Activated CD4-positive, alpha-beta T cell treated with anti-CD3 and anti-CD28 coated beads, Interleukin-2, amount 10 ng/mL, durations not matched to agents 7 days and 5 days (primary cell): ENCODE results near the gene CUL1. TPM values are rescaled to one million over a fixed set of nuclear protein-coding genes. Genes with fewer than 3 reads are reported as not detected.

Experiments used
- CTCF ChIA-PET: fragments of 350-600 bp; sonication (Branson Sonifier 250); formaldehyde crosslinking; loops from one replicate; lab custom pipeline; 2021; ENCODE audit warnings: antibody characterized with exemption; lab: Charles Lee
- POLR2A ChIA-PET: fragments of 350-600 bp; sonication (Branson Sonifier 250); formaldehyde crosslinking; loops from one replicate; lab custom pipeline; 2021; ENCODE audit warnings: antibody characterized with exemption; lab: Charles Lee
- DNase-seq: peaks from one replicate; pipeline ENCODE4 v3.0.0-alpha.2; 2020
- H3K27ac Mint-ChIP-seq: one replicate; pipeline ENCODE4 v1.8.0; 2021; ENCODE audit warnings: mild to moderate bottlenecking, moderate library complexity, mixed read lengths
- H3K27me3 Mint-ChIP-seq: one replicate; pipeline ENCODE4 v1.8.0; 2021; ENCODE audit warnings: mixed read lengths
- H3K36me3 Mint-ChIP-seq: one replicate; pipeline ENCODE4 v1.8.0; 2021; ENCODE audit warnings: low read depth, mixed read lengths
- H3K4me1 Mint-ChIP-seq: one replicate; pipeline ENCODE4 v1.8.0; 2021; ENCODE audit warnings: mixed read lengths
- H3K4me3 Mint-ChIP-seq: one replicate; pipeline ENCODE4 v1.8.0; 2021; ENCODE audit warnings: mild to moderate bottlenecking, moderate library complexity, mixed read lengths
- H3K9me3 Mint-ChIP-seq: one replicate; pipeline ENCODE4 v1.8.0; 2021; ENCODE audit warnings: mixed read lengths
- total RNA-seq, 2 experiments: library from RNA; stranded (reverse); gene quantifications; one replicate each; pipeline ENCODE4 v1.2.3, GENCODE V29; 2021

CUL1 gene
- total RNA-seq, 2 experiments from 2014 or later, result 51.9 to 57.8 TPM

DNA sequence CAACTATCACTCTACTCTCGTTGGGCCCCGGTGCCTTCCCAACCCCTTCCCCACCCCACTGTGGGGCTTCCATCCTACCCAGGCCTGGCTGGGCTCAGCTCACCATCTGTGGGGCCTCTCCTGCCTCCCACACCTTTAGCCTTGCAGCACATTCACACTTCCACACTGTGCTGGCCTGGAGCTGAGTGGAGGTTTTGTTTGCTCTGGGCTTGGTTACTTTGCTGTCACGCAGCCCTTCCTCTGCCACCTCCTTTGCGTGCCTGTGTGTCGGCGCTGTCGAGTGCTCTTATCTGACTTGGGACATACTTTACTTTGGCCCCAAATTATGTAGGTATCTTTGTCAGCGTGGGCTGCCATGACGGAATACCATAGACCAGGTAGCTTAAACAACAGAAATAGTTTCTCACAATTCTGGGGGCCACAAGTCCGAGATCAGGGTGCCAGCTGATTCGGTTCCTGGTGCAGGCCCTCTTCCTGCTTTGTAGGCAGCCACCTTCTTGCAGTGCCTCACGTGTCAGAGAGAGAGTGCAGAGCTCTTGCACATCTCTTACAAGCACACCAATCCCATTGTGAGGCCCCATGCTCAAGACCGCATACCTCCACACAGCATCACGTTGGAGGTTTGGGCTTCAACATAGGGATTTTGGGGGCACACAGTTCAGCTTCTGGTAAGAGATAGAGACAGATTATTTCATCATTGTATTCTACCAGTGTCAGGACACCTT, 89.0 kb downstream of the CUL1 start:
- POLR2A ChIA-PET, result no interaction called here
- no peak overlapping the region for H3K27ac Mint-ChIP-seq
- CTCF ChIA-PET, result interaction anchor here (0.6 to 1.3 kb wide), 3 partner anchors 17 to 100 kb away, joined by 3 to 7 read pairs (median 3); no protein-coding TSS in a partner anchor

DNA sequence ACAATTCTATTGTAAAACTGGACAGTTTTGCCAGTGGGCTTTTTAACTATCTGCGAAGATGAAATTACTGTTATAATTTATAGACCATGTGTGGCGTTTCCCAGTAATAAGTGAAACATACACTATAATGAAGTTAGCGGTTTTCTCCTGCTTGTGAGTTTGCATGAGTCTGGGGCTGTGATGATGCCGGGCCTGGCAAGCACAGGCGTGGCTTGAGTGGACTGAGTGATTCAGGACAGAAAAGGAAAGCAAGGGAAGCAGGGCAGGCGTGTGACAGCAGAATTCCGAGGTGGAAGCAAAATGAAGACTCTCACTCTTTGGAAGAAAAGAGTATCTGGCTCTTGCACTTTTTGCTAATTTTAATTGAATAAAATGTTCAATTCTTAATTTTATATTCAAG, 90.5 kb downstream of the CUL1 start:
- no peak overlapping the region for H3K4me3 Mint-ChIP-seq

More for the DNA sequence above, 89.0 kb downstream of the CUL1 start:
- Mint-ChIP-seq H3K4me1 (peaks cover 2% of the 10 kb centered on the region), H3K9me3 (no peaks in the 10 kb centered on the region), H3K36me3 (peaks cover 60% of the 10 kb centered on the region), H3K4me3 (no peak overlapping the region), H3K27me3 (no peaks in the 10 kb centered on the region)
- no peak for DNase-seq

DNA sequence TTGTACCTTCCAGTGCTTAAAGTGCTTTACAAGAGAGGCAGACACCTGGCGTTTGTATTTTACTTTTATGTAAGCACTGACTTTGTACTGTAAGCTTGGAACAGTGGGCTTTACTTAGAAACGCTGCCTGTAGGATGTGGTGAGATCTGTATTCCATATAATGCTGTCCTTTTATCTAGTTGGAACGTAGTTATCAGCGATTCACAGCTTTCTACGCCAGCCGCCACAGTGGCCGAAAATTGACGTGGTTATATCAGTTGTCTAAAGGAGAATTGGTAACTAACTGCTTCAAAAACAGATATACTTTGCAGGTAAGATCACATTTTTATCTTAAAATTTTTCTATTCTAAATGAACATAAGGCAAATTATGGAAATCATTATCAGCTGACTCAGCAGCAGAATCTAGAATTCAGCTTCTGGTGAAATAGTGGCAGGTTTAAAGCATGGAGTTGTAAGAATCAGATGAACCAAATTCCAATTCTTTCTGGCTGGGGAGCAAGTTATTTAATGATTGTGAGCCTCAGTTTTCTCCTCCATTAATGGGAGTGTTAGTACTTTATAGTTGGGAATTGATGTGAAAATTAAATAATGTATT, 91.5 kb downstream of the CUL1 start:
- Mint-ChIP-seq H3K36me3 (peaks cover 68% of the 10 kb centered on the region), H3K4me1 (peaks cover 8% of the 10 kb centered on the region), H3K27me3 (no peaks in the 10 kb centered on the region), H3K27ac (no peak overlapping the region), H3K9me3 (no peaks in the 10 kb centered on the region), H3K4me3 (no peak overlapping the region)
- ChIA-PET POLR2A (no interaction called here), CTCF (no interaction called here)
- DNase-seq, result no peak

More for the DNA sequence above, 90.5 kb downstream of the CUL1 start:
- CTCF ChIA-PET, result no interaction called here
- Mint-ChIP-seq H3K36me3 (peaks cover 63% of the 10 kb centered on the region), H3K27ac (no peak overlapping the region), H3K9me3 (no peaks in the 10 kb centered on the region), H3K4me1 (peaks cover 8% of the 10 kb centered on the region), H3K27me3 (no peaks in the 10 kb centered on the region)
- DNase-seq, result no peak
- POLR2A ChIA-PET, result no interaction called here

DNA sequence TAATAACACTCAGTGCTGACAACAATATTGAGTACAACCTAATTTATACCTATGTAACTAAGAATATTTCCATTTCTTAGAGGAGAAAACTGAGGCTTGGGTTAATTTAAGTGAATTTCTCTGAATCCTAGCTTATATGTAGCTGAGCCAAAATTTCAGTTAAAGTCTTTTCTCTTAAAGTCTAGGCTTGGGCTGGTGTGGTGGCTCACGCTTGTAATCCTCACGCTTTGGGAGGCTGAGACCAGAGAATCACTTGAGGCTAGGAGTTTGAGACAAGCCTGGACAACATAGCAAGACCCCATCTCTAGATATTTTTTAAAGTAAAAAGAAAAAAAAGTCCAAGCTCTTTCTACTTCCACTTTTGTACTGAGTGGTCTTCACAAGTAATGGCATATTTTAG, 92.1 kb downstream of the CUL1 start:
- Mint-ChIP-seq H3K36me3 (peaks cover 70% of the 10 kb centered on the region), H3K27me3 (no peaks in the 10 kb centered on the region), H3K4me1 (peaks cover 8% of the 10 kb centered on the region), H3K4me3 (no peak overlapping the region), H3K9me3 (no peaks in the 10 kb centered on the region), H3K27ac (no peak overlapping the region)
- DNase-seq, result no peak
- ChIA-PET CTCF (no interaction called here), POLR2A (interaction anchor here (0.7 kb wide), 1 partner anchor 12 kb away, joined by 3 read pairs; no protein-coding TSS in a partner anchor)

DNA sequence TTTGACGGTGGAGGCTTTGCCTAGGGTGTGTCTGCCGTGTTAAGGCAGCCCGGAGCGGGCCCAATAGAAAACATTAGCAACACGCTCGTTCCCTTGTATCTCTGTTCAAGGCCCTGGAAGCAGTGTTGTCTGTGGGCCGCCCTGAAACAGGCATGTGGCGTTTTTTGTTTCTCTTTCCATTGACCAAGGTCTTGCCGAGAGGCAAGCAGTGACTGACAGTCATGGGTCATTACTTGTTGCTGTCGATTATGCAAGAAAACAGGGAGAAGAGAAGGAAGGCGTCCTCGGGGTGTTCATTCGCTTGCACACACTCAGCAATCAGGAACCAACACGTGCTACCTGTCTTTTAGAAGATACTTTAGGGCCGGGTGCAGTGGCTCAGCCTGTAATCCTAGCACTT, 92.8 kb downstream of the CUL1 start:
- Mint-ChIP-seq H3K9me3 (no peaks in the 10 kb centered on the region), H3K36me3 (peaks cover 70% of the 10 kb centered on the region), H3K4me3 (no peak overlapping the region), H3K27ac (no peak overlapping the region), H3K4me1 (peaks cover 8% of the 10 kb centered on the region), H3K27me3 (no peaks in the 10 kb centered on the region)
- ChIA-PET POLR2A (no interaction called here), CTCF (no interaction called here)
- no peak for DNase-seq

DNA sequence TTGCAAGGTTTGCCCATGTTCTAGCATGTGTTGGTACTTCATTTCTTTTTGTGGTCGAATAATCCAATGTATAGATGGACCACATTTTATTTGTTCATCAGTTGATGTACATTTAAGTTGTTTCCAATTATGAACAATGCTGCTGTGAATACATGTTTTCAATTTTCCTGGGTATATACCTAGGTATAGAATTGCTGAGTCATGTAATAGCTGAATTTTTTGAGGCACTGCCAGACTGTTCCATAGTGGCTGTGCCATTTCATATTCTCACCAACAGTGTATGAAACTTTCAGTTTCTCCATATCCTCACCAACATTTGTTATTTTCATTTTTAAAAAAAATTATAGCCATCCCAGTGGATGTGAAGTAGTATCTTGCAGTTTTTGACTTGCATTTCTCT, 94.9 kb downstream of the CUL1 start:
- Mint-ChIP-seq H3K4me3 (no peak overlapping the region), H3K9me3 (no peaks in the 10 kb centered on the region), H3K36me3 (peaks cover 64% of the 10 kb centered on the region), H3K4me1 (peaks cover 8% of the 10 kb centered on the region), H3K27ac (no peak overlapping the region), H3K27me3 (no peaks in the 10 kb centered on the region)
- ChIA-PET CTCF (interaction anchor here (1.2 kb wide), 1 partner anchor 12 kb away, joined by 5 read pairs; no protein-coding TSS in a partner anchor), POLR2A (no interaction called here)
- no peak for DNase-seq

DNA sequence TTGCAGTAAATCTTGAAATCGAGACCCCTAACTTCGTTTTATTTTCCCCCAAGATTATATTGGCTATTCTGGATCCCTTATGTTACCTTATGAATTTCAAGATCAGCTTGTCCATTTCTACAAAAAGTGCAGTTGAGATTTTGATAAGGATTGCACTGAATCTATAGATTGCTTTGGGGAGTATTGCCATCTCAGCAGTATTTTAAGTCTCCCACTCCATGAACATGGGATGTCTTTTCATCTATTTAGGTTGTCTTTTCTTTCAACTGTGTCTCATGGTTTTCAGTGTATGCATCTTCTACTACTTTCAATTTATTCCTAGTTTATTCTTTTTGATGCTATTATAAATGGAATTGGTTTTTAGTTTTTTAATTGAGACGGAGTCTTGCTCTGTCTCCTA, 95.8 kb downstream of the CUL1 start:
- peaks cover 8% of the 10 kb centered on the region for H3K4me1 Mint-ChIP-seq
- H3K36me3 Mint-ChIP-seq, result peaks cover 65% of the 10 kb centered on the region
- H3K27me3 Mint-ChIP-seq, result no peaks in the 10 kb centered on the region
- no peaks in the 10 kb centered on the region for H3K9me3 Mint-ChIP-seq
- CTCF ChIA-PET, result no interaction called here
- no peak overlapping the region for H3K27ac Mint-ChIP-seq
- POLR2A ChIA-PET, result no interaction called here
- DNase-seq, result no peak
- H3K4me3 Mint-ChIP-seq, result no peak overlapping the region

DNA sequence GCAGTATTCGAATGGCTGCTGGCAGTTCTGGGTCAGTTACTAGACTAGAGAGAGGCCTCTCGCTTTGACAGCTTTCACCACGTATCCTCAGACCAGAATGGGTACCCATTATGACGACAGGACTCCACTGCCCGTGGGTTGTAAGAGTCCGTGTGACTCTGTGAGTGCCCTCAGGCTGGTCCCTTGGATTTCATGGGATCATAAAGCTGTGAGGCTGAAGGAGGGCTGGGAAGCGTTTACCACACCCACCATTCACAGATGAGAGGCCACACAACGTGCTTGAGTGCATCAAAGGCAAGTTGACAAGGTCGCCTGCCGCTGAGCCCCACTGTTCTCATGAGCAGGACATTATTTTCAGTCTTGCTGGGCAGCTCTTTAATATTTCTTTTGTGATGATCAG, 98.1 kb downstream of the CUL1 start:
- POLR2A ChIA-PET, result no interaction called here

DNA sequence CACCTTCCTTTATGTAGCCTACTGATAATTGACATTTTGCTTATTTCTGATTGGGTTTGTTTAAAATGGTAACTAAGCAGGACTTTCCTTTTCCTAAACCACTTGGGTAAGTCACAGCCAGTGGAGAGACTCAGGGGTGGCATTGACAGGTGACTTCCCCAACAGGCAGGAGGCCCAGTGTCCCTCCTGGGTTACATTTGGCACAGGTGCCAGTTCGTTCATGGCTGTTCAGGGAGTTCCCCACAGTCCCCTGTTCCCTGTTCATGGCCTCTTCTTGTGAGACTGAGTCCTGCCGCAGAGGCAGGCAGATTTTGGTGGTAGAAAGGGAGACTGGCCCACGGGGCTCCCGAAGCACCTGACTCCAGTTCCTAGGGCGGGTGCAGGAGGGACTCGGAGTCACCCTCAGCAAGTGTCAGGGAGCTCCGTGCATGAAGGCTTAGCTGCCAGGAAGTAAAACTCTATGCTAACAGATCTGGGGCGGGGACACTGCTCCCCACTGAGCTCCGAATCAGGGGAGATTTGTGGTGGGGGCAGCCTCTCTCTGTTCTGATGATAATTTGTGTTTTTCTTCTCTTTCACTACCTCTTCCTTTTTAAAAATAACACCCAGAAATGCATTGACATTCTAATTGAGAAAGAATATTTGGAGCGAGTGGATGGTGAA, 101.3 kb downstream of the CUL1 start:
- no peak for DNase-seq
- ChIA-PET POLR2A (no interaction called here), CTCF (no interaction called here)
- Mint-ChIP-seq H3K4me1 (no peaks in the 10 kb centered on the region), H3K27me3 (no peaks in the 10 kb centered on the region), H3K9me3 (no peaks in the 10 kb centered on the region), H3K4me3 (no peak overlapping the region), H3K36me3 (peaks cover 46% of the 10 kb centered on the region), H3K27ac (no peak overlapping the region)

More for the DNA sequence above, 98.1 kb downstream of the CUL1 start:
- H3K36me3 Mint-ChIP-seq, result peaks cover 61% of the 10 kb centered on the region
- no peaks in the 10 kb centered on the region for H3K9me3 Mint-ChIP-seq
- no peak for DNase-seq
- no peaks in the 10 kb centered on the region for H3K27me3 Mint-ChIP-seq
- CTCF ChIA-PET, result interaction anchor here (0.7 kb wide), 1 partner anchor 8 kb away, joined by 3 read pairs; no protein-coding TSS in a partner anchor
- no peak overlapping the region for H3K27ac Mint-ChIP-seq
- peaks cover 8% of the 10 kb centered on the region for H3K4me1 Mint-ChIP-seq
- no peak overlapping the region for H3K4me3 Mint-ChIP-seq

DNA sequence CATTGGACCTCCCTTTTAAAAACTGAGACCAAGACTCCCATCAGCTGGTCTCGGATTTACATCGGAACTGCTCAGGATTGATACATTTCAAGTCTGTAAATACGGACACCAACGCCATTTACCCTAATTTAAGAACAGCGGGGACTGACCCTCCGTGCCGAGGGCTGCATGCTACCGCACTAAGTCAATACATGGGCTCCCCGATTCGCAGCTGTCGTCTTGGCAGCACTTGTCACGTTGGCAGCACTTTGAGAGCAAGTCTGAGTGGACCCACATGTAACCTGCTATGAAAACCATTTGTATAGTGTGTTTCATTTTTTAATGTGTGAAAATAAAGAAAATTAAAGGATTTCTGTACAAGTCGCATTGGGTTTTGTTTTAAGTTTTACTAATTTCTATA, 102.0 kb downstream of the CUL1 start:
- H3K4me1 Mint-ChIP-seq, result no peaks in the 10 kb centered on the region
- no peak overlapping the region for H3K27ac Mint-ChIP-seq
- DNase-seq, result no peak
- H3K4me3 Mint-ChIP-seq, result no peak overlapping the region
- no peaks in the 10 kb centered on the region for H3K9me3 Mint-ChIP-seq
- H3K36me3 Mint-ChIP-seq, result peaks cover 46% of the 10 kb centered on the region
- POLR2A ChIA-PET, result no interaction called here
- CTCF ChIA-PET, result interaction anchor here (0.6 kb wide), 1 partner anchor 53 kb away, joined by 3 read pairs; no protein-coding TSS in a partner anchor
- no peaks in the 10 kb centered on the region for H3K27me3 Mint-ChIP-seq

DNA sequence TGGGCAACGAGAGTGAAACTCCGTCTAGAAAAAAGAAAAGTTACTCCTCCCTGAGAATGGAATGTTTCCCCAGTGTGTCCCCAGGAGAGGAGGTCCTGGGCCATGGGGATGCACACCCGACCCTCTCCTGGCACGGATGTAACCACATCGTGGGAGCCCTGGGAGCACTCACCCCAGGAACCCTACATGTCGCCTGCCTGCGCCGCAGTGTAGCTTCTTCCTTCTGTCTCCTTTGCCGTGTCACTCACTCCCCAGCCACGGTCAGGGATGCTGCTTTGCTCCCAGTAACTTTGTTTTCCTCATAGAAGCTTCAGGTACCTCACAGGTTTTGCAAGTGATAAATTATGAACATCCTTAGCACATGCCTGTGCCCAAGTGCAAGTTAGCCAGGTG, 103.4 kb downstream of the CUL1 start:
- no peak for DNase-seq
- H3K9me3 Mint-ChIP-seq, result no peaks in the 10 kb centered on the region
- peak overlapping the region; percentile 0 for H3K27ac Mint-ChIP-seq
- H3K4me1 Mint-ChIP-seq, result no peaks in the 10 kb centered on the region
- ChIA-PET POLR2A (no interaction called here), CTCF (interaction anchor here (0.7 to 1.1 kb wide), 2 partner anchors 18 to 26 kb away, joined by 3 read pairs; no protein-coding TSS in a partner anchor)
- no peak overlapping the region for H3K4me3 Mint-ChIP-seq
- no peaks in the 10 kb centered on the region for H3K27me3 Mint-ChIP-seq
- peaks cover 52% of the 10 kb centered on the region for H3K36me3 Mint-ChIP-seq

DNA sequence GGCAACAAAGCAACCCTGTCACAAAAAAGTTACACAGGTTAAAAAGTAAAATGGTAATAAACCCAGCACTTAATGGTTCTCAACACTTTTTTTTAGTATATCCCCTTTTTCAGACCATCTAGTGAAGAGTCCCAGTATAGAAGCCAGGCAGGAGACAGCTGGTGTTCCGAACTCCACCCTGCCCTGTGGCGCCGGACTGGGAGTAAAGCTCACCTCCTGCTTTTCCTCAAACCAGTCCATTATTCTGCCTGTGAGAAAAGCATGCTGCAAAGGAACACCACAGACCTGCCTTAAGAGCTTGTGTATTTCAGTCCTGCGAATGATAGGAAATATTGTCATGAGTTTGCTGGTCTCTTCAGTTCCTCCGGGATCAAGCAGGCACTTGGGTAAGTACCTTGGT, 104.4 kb downstream of the CUL1 start:
- Mint-ChIP-seq H3K4me3 (no peak overlapping the region), H3K36me3 (peaks cover 54% of the 10 kb centered on the region), H3K27ac (peak overlapping the region; percentile 43), H3K9me3 (no peaks in the 10 kb centered on the region), H3K27me3 (no peaks in the 10 kb centered on the region), H3K4me1 (no peaks in the 10 kb centered on the region)
- ChIA-PET CTCF (interaction anchor here (0.9 to 1.2 kb wide), 2 partner anchors 11 to 70 kb away, joined by 3 to 4 read pairs; no protein-coding TSS in a partner anchor), POLR2A (interaction anchor here (0.6 to 1.1 kb wide), 2 partner anchors 12 to 255 kb away, joined by 3 to 4 read pairs; no protein-coding TSS in a partner anchor)
- DNase-seq, result no peak
